CD14-positive monocyte (primary cell): ENCODE results near the gene SLIT3. TPM values are rescaled to one million over a fixed set of nuclear protein-coding genes. Genes with fewer than 3 reads are reported as not detected.
A peak's percentile ranks its signal among the peaks of the same experiment; 100 is the strongest.

ENCODE experiments used
- DNase-seq, 3 donors: peaks; one replicate each; pipeline ENCODE4 v3.0.0-alpha.2; 2011 to 2022
- H2AFZ ChIP-seq: 2 replicates; pipeline ENCODE4 v1.6.0; 2012; ENCODE audit warnings: mild to moderate bottlenecking, low read depth, low read length, inconsistent platforms; ENCODE audit not compliant: insufficient read depth, poor library complexity, severe bottlenecking
- H3K27ac ChIP-seq, 2 donors: 1 replicate in 1 of 2; 2 replicates in 1 of 2; pipeline ENCODE4 v1.5.1; 2012 to 2013; ENCODE audit warnings: low read length in 2 of 2, control low read depth in 1 of 2, inconsistent platforms in 1 of 2, low read depth in 1 of 2, mild to moderate bottlenecking in 1 of 2
- H3K27me3 ChIP-seq, 2 donors: one replicate each; pipeline versions ENCODE4 v1.6.0 to v1.6.1; 2011 to 2013; ENCODE audit warnings: low read length in 2 of 2; ENCODE audit not compliant: control insufficient read depth in 2 of 2, insufficient read depth in 2 of 2
- H3K36me3 ChIP-seq, 2 donors: replicated peaks in 1 of 2; 1 replicate in 1 of 2; 2 replicates in 1 of 2; pipeline versions ENCODE4 v1.5.1 to v1.6.1; 2012 to 2013; ENCODE audit warnings: low read length in 2 of 2, control low read depth in 1 of 2, inconsistent platforms in 1 of 2, mild to moderate bottlenecking in 1 of 2; ENCODE audit not compliant: insufficient read depth in 2 of 2, control insufficient read depth in 1 of 2
- H3K4me1 ChIP-seq, 2 donors: 1 replicate in 1 of 2; 2 replicates in 1 of 2; pipeline versions ENCODE4 v1.5.1 to v1.6.1; 2012 to 2013; ENCODE audit warnings: low read length in 2 of 2, control low read depth in 1 of 2, inconsistent platforms in 1 of 2, mild to moderate bottlenecking in 1 of 2, moderate library complexity in 1 of 2; ENCODE audit not compliant: insufficient read depth in 2 of 2, control insufficient read depth in 1 of 2
- H3K4me2 ChIP-seq: replicated peaks from 2 replicates; pipeline ENCODE3; 2012; ENCODE audit warnings: low read length, moderate library complexity, mild to moderate bottlenecking; ENCODE audit not compliant: poor library complexity, severe bottlenecking; ENCODE audit errors: extremely low read depth
- H3K4me3 ChIP-seq, 3 experiments: fragments of 200-600 bp in 1 of 3; sonication (generic) in 1 of 3; replicated peaks in 1 of 3; 1 replicate in 2 of 3; 2 replicates in 1 of 3; pipeline ENCODE4 v1.5.1; 2011 to 2013; ENCODE audit warnings: low read length in 3 of 3, mild to moderate bottlenecking in 3 of 3, control low read depth in 2 of 3, low read depth in 2 of 3, inconsistent platforms in 1 of 3, moderate library complexity in 1 of 3
- H3K79me2 ChIP-seq: 2 replicates; pipeline ENCODE4 v1.6.0; 2012; ENCODE audit warnings: mild to moderate bottlenecking, control low read depth, inconsistent platforms, low read length, moderate library complexity; ENCODE audit not compliant: insufficient read depth
- H3K9ac ChIP-seq: 2 replicates; pipeline ENCODE4 v1.6.0; 2017; ENCODE audit warnings: low read length, mild to moderate bottlenecking; ENCODE audit not compliant: insufficient read depth, poor library complexity, severe bottlenecking
- H3K9me3 ChIP-seq, 2 donors: replicated peaks in 1 of 2; 1 replicate in 1 of 2; 2 replicates in 1 of 2; pipeline versions ENCODE4 v1.5.1 to v1.6.1; 2012 to 2013; ENCODE audit warnings: low read length in 2 of 2, control low read depth in 1 of 2; ENCODE audit not compliant: control insufficient read depth in 1 of 2, insufficient read depth in 1 of 2
- H4K20me1 ChIP-seq: 2 replicates; pipeline ENCODE4 v1.6.0; 2012; ENCODE audit warnings: mild to moderate bottlenecking, low read length, control low read depth, moderate library complexity; ENCODE audit not compliant: insufficient read depth
- H3K27ac Mint-ChIP-seq, 7 donors: one replicate each; pipeline ENCODE4 v1.8.0; 2020; ENCODE audit warnings: mild to moderate bottlenecking in 7 of 7, mixed read lengths in 7 of 7, moderate library complexity in 6 of 7, inconsistent platforms in 2 of 7
- H3K27me3 Mint-ChIP-seq, 3 donors: one replicate each; pipeline ENCODE4 v1.8.0; 2021 to 2022; ENCODE audit warnings: low read depth in 3 of 3, mild to moderate bottlenecking in 3 of 3, mixed read lengths in 3 of 3, moderate library complexity in 3 of 3, inconsistent platforms in 1 of 3
- H3K36me3 Mint-ChIP-seq, 2 donors: one replicate each; pipeline ENCODE4 v1.8.0; 2020; ENCODE audit warnings: mixed read lengths in 2 of 2, inconsistent platforms in 1 of 2, mild to moderate bottlenecking in 1 of 2
- H3K4me1 Mint-ChIP-seq: one replicate; pipeline ENCODE4 v1.8.0; 2020; ENCODE audit warnings: mild to moderate bottlenecking, mixed read lengths
- H3K4me3 Mint-ChIP-seq, 2 donors: one replicate each; pipeline ENCODE4 v1.8.0; 2020; ENCODE audit warnings: mild to moderate bottlenecking in 2 of 2, mixed read lengths in 2 of 2, moderate library complexity in 1 of 2
- H3K9me3 Mint-ChIP-seq, 7 donors: one replicate each; pipeline ENCODE4 v1.8.0; 2020 to 2022; ENCODE audit warnings: mixed read lengths in 7 of 7, mild to moderate bottlenecking in 6 of 7, moderate library complexity in 6 of 7, inconsistent platforms in 2 of 7
- CTCF ChIP-seq: fragments of 200-600 bp; IDR thresholded peaks from one replicate; pipeline ENCODE4 v1.8.0; 2022; ENCODE audit warnings: antibody characterized with exemption, mild to moderate bottlenecking
- WGBS: methylation state at CpG from one replicate; pipeline ENCODE4 v1.1.5; 2013; ENCODE audit warnings: missing lambda C conversion rate; ENCODE audit not compliant: insufficient coverage; 5-methylcytosine and 5-hydroxymethylcytosine counted together
- intact Hi-C, 2 donors: fragments of 100-400 bp; cut with micrococcal nuclease; formaldehyde crosslinking; loops; one replicate each; pipeline versions ENCODE4 v1.15.0 to v1.15.1; 2023
- polyA plus RNA-seq, 3 donors: library from polyadenylated mRNA; depleted of rRNA in 1 of 3; unstranded in 2 of 3; stranded (reverse) in 1 of 3; fragments of 300-500 nt in 2 of 3; fragments of >200 nt in 1 of 3; fragmentation: Illumina TruSeq in 2 of 3; gene quantifications; 1 replicate in 2 of 3; 2 replicates in 1 of 3; pipeline ENCODE4 v1.2.3, GENCODE V29; 2012 to 2021

Gene SLIT3
- polyA plus RNA-seq, 3 donors: not detected

DNA sequence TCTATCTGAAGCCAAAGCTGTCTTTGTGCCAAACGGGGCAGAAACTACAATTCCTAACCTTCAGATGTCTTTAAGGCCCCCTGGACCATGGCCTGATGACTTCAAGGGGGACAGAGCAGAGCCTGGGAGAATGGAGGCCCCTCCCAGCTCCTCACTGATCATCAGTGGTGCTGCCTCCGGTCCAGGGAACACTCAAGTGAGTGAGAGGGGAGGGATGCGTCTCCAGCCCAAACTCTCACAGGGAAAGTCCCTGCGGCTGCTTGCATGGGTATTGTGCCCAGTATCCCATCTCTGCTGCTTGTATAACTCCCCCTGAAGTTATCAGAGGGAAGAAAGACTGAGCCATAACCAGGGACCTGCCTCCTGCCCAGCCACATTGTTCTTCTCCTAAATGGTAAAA is 490.3 kb downstream of the SLIT3 start:
- Histone ChIP-seq H3K27me3 (no peaks in the 10 kb centered on the region), H3K4me3 (no peak overlapping the region), H3K4me2 (no peak overlapping the region), H3K9ac (no peak overlapping the region), H3K27ac (no peak overlapping the region), H3K79me2 (no peaks in the 10 kb centered on the region), H2AFZ (no peak overlapping the region), H3K36me3 (no peaks in the 10 kb centered on the region), H4K20me1 (no peaks in the 10 kb centered on the region), H3K9me3 (no peaks in the 10 kb centered on the region), H3K4me1 (no peaks in the 10 kb centered on the region)
- Mint-ChIP-seq H3K9me3 (peaks cover 0 to 2% (median 0%) of the 10 kb centered on the region in 7 donors), H3K4me1 (no peaks in the 10 kb centered on the region), H3K27ac (peak overlapping the region in 1 of 7 donors; percentile 68), H3K27me3 (peaks cover 4 to 5% (median 4%) of the 10 kb centered on the region in 3 donors), H3K36me3 (no peaks in the 10 kb centered on the region), H3K4me3 (no peak overlapping the region)
- DNase-seq: no peak
- intact Hi-C loops: no loop called here
- WGBS: no CpG with 5 or more reads among the region's 4 CpGs
- TF ChIP-seq CTCF: no peak

DNA sequence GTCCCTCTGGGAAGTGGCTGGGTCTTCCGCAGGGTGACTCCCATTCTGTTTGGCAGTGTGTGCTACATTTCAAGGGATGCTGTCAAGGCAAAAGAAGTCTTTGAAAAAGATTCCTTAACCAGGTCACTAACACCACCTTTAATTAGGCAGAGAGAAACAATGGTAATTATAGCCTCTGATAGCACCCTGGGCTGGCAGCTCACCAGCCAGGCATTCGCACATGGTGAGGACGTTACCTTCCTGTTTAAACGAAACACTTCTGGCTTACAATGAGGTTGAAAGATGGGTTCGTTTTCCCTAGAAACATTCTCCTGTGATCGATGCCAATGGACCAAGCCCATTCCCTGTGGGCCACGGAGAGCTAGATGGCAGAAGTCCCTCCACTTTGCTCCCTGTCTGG is 491.7 kb downstream of the SLIT3 start:
- Mint-ChIP-seq H3K27me3 (peaks cover 3 to 6% (median 5%) of the 10 kb centered on the region in 3 donors), H3K9me3 (peaks cover 0 to 2% (median 0%) of the 10 kb centered on the region in 7 donors), H3K4me3 (no peak overlapping the region), H3K27ac (no peak overlapping the region), H3K36me3 (no peaks in the 10 kb centered on the region), H3K4me1 (no peaks in the 10 kb centered on the region)
- DNase-seq: no peak
- intact Hi-C loops: no loop called here
- Histone ChIP-seq H3K79me2 (no peaks in the 10 kb centered on the region), H3K4me2 (no peak overlapping the region), H3K27ac (no peak overlapping the region), H3K4me3 (no peak overlapping the region), H4K20me1 (no peaks in the 10 kb centered on the region), H3K9ac (no peak overlapping the region), H3K36me3 (no peaks in the 10 kb centered on the region), H2AFZ (no peak overlapping the region), H3K9me3 (no peaks in the 10 kb centered on the region), H3K27me3 (no peaks in the 10 kb centered on the region), H3K4me1 (no peaks in the 10 kb centered on the region)
- WGBS: 96% methylated on average over 4 of the region's 7 CpGs
- TF ChIP-seq CTCF: no peak
